HG03045 (cell line): ENCODE results near the gene STAC2.

Source experiments
- ATAC-seq: cut with Tn5 transposase; IDR thresholded peaks from one replicate; pipeline ENCODE4 v1.9.1; 2021; ENCODE audit warnings: mild to moderate bottlenecking, moderate library complexity; ENCODE audit not compliant: unreplicated experiment

Gene STAC2

DNA sequence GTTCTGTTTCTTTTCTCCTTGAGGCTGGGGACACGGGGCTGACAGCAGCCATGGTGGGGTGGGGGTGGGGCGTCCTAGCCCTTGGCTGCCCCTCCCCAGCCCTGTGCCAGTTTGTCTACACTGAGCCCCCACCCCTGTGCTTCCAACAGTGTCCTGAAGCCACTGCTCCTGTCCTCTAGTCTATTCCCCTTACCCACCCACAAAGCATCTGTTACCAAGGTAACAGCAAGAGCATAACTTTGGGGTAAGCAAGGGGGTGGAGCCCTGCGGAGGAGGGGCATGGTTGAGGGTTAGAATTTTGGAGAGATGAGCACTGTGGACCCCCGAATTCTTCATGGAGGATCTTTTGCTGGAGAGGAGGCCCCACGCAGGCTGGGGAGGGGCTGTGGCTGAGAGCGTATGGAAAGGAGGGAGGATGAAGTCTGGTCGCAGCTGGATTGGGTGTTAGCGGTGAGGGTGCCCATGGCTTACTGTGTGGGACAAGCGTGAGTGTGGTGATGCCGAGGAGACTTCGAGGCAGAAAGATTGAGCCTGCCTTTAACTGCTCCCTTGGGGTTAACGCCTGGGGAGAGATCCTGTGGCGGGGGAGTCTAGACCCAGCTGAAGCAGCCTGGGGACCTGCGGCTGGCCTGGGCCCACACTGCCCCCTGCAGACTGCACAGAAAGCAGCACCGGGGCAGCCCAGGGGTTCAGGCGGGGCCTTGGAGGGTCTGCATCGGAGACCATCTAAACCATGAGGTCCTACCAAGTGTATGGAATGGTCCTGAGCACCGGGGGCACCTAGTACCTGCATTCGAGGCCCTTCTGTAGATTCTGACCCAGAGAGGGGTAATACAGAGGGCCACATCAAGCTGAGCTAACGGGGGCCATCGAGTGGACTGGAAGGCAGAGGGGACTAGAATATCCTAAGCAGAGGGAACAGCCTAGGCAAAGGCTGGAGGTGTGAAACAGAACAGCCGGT, 6.1 kb upstream of the STAC2 start:
- ATAC-seq, result no peak

DNA sequence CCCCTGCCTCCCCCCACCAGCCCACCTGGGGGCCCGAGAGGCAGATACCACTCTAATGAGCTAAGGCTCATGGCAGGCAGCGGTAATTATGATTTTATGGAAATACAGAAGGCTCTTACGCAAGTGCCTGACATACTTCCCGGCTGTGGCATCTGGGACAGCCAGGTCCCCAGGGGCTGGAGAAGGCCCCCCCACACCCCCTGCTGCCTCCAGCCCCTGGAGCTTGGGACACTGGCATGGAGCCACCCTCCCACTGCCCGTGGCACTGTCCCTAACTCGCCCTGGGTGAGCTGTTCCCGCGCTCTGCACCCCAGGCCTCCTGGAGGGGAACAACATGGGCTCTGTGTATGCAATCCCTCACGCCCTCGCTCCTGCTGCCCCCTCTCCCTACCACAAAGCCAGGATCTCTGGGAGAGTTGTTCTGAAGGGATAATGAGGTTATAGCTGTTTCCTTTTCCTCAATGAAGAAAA, 5.4 kb upstream of the STAC2 start:
- no peak for ATAC-seq

DNA sequence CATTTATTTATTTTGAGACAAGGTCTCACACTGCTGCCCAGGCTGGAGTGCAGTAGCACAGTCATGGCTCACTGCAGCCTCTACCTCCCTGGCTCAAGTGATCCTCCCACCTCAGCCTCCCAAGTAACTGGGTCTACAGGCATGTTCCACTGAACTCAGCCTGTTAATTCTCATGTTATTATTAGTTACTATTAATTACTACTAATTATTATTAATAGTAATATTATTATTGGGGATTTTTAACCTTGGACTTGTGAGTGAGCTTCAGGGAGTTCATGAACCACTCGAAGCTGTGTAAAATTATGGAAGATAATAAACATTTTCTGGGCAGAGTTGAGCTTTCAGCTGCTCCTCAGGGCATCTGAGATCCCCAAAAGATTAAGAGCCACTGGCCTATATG, 4.6 kb upstream of the STAC2 start:
- ATAC-seq, result no peak

DNA sequence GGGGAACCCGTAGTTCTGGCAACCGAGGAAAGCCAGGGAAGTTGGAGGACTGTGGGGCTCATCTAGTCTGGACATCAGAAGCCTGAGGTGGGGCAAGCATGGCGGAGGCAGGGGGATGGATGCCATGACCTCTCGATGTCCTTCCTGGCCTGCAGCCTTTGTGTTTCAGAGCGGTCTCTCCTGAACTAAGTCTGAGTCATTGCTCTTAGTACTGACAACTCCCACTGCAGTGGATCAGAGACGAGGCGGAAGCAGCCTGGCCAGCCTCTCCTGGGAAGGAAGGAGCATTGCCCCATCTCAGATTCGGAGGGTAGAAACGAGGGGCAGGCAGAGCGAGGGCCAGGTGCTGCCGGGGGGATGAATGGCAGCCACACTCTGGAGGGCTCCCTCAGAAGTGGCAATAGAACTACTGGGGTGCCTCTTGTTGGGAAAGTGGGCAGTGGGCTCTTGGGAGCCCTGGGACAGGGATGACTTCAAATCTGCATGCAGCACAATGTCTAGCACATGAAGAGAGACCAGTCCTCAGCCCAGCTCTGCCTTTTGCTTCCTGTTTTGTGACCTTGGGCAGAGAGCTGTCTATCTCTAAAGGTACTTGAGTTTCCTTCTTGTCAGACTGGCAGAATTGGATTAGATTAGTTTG, 3.6 kb upstream of the STAC2 start:
- ATAC-seq, result no peak

DNA sequence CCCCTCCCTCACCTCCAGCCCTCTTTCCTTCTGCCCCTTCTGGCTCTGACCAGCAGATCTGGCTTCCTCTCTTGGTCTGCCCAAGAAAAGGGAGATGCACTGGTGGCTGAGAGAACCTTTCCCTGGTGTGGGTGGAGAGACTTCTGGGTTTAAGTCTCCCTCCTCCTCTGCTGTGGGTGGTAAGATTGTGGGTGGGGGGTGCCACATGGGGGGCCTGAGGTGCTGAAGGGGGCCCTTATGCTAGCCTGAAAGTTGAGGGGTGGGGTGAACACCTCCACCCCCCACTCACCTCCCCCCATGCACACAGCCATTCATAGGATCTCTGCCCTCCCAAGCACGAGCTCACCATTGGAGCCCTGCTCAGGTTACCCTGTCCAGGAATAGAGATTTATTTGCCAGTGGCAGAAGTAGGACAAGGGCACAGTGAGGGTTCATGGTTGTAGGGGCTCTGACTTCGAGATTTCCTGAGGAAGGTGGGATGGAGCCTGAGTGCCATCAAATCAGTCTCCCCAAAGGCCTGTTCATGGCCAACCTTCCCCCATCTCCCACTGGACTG, 1.7 kb upstream of the STAC2 start:
- ATAC-seq, result no peak

DNA sequence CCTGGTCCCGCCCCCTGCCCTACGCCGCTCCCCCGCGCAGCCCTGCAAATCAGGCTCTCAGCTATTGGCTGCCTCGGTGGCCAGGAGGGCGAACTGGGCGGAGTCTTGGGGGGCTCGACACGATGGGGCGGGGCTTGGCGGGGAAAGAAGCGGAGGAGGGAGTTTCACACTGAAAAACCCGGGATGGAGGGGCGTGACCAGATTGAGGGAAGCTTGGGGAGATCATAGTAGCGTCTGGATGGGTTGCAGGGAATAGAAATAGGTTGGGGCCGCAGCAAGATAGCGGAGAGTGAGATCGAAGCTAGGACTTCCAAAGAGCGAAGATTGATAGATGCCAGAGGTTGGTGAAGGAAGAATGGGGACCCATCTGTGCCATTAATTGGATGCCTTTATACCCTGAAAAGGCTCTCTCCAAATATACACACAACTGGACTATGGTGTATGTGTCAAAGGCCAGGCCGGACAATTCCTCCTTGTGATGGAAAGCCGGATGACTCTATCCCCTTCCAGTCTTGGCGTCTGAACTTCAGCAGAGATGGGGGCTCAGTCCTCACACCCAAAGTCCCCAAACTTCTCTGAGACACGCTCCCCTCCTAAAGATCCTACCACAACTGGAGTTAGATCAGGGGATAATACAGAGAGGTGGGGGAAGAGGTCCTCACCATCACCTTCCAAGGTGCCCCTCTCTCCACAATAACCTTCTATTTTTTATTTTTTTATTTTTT, 376 bp upstream of the STAC2 start:
- no peak for ATAC-seq

DNA sequence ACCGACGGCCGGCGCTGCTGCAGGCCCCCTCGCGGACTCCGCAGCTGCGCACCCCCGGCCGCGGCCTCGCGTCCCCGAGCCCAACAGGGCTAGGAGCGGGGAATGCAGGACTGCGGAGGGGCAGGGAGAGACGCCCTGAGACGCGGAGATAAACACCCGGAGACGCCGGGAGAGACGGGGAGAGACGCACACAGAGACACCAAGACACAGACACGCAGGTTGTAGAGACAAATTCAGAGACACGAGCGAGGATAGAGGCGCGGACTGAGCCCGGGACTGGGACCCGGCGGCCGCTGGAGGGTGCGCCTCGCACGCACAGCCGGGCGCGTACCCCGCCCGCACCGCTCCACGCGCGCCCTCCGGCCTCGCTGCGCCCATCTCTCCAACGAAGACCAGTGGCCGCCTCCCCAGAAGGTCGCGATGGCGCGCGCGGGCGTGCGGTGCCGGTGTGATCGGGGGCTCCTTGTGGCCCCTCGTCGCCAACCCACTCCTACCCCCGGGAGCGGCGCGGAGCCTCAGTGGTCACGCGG, 902 bp downstream of the STAC2 start:
- ATAC-seq, result no peak

DNA sequence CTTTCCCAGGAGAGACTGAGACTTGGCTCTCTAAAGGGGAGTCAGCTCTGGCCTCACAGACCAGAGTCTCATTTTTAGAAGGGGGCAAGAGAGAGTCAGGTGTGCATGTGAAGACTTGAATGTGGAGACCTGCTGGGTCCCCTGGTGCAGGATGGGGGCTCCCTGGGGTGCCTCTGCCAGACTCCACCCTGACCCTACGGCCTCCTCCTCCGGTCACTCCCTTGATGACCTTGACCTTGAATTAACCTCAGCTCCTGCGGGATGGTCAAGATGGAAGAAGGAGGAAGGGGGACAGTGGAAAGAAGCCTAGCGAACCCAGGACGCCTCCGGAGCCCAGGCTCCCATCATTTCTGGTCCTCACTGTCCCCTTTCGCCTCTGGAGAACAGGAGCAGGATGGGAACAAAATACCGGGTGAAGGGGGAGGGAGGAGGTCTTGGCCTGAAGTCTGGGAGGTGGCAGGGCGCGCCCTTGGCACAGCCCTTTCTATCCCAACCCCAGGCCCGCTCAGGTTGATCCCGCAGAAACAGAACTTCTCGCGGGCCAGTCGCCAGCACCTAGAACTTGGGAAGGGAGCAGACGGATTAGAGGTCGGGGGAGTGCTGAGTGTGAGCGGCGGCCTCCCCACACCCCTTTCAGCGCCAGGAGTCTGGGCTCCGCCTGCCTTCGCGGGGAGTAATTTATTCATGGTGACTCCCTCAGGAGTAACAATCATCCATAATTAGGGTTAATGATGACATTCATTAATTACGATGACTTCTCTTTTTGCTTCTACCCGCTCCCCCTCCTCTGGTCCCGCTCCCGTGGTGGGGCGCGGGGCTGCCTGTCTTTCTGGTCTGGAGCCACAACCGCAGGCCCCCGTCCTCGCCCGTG, 1.6 kb downstream of the STAC2 start:
- ATAC-seq, result no peak

DNA sequence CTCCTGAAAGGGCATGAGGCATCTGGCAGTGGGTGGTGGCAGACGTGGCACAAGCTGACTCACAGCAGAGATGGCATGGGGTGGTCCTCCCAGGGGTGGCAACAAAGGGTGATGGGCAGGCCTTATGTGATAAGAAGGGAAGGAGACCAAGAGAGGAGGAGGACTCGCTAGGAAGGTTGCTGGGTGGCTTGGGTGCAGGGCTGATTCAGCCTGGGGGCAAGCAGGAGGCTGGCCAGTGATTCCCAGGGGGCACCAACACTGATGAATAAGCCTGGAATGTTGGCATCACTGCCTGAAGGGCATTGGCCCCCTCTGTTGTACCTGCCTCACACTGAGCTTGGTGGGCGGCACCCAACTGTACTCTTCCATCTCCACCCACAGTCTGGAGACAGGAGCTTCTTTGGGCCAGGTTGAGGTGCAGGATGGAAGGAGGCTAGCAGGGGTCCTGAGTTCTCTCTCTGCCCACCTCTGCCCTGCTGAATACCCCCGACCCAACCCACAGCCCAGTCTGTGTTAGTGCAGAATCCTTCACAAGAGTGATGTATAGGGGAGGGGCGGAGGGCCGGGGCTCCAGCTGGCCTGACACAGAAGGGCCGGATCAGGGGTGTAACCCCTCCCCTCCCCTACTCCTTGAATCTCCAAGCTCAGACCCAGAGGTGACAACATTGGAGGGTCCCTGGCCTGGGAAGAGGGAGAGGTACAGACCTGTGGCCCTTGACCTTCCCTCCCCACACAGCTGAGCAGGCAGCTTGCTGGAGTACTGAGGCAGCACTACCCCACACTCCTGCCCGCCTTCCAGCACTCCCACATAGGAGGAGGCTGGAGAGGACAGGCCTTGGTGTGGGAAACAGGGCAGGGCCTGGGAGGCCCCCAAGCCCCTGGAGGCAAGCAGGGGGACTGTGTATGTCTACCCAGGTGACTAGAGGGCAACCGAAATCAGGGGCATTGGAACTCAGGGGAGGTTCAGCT, 2.6 kb downstream of the STAC2 start:
- ATAC-seq, result no peak

DNA sequence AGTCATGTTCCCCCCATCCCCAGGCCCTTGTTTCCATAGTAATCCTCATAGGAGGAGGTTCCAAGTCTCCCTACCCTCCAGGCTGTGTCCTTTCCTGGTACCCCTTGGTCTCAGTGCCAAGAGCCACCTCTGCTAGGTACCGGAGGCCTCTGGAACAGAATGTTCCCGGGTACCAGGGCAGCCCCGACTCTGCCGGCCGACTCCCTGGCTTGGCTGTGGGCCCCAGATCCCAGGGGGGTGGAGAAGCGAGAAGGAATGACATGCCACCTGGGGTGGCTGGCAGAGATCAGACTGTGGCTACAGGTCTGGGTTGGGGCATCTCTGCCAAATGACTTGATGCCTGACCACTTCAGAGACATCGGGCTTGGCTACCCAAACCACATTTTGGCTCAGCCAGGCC, 3.6 kb downstream of the STAC2 start:
- no peak for ATAC-seq

DNA sequence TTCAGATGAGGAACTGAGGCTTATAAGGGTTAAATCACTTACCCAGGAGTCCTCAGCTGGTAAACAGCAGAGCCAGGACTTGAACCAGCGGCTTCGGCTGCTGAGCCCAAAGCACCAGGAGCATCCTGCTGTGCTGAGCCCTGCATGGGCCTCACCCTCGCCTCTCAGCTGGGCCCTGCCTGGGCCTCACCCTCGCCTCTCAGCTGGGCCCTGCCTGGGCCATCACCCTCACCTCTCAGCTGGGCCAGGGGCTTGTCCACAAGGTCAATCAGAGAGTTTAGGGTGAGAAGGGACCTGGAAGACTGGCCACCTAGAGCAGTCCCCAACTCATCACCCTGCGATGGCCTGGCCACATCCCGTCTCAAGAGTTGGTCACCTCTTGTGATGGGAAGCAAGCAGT, 4.2 kb downstream of the STAC2 start:
- no peak for ATAC-seq

DNA sequence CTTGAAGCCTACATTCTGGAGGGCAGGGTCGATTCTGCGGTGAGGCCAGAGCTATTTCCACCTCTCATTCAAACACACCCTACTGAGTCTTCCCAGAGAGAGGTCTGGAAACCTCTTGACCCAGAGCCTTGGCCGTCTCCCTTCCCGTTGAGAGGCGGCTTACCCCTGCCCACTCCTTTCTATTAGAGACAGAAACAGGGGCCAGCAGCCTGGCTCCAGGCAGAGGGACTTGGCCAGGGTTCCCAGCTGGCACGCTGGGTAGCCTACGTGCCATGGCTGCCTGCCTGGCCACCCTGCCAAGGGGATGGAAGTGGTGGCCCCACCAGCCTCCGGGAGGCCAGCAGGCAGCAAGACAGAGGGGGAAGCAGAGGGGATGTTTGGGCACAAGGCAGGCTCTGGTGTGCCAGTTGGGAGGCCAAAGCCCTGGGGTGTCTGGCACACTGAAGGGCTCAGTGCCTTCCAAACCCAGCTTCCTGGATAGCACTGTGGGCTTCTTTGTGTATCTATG, 6.0 kb downstream of the STAC2 start:
- ATAC-seq, result no peak

DNA sequence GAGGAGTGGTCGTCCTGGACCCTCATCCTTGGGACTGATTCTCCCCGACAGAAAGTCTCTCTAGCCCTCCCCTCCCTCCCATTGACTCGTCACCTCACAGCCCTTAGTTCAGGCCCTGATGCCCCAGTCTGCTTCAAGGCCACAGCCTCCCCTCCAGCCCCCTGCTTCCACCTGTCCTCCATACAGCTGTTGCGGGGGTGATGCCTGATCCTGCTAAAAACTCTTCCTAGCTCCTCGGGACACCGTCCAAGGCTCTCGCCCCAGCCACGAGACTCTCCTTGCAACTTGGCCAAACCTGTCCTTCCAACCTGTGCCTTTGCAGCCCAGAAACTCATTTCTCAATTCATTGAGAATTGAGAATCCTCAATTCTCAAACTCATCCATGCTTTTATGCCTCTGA, 6.8 kb downstream of the STAC2 start:
- no peak for ATAC-seq

DNA sequence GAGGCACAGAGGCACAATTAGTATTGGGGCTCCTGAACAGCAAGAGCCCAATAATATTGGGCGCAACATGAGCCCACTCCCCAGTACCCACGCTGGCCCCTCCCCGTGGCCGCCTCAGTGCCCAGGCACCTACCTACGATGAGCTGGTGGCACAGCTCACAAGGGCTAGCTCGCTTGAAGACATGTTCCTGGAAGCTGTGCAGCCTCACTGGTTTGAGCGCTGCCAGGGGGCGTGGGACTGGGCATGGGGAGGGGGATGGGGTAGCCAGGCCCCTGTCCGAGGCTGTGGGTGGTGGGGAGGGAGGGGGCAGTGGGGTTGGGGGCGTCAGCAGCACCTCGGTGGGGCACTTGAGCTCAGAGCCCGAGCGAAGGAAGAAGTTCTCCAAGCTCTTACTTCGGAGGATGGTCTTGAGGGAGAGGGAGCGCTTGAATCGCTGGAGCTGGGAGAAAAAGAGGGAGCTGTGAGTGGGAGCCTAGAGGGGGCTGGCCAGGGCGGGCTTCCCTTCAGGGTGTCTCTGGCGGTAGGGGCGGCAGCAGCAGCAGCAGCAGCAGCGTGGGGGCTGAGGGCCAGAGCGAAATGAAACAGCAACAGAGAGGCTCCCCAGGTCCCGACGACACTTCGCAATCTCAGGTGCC, 7.9 kb downstream of the STAC2 start:
- ATAC-seq, result no peak

DNA sequence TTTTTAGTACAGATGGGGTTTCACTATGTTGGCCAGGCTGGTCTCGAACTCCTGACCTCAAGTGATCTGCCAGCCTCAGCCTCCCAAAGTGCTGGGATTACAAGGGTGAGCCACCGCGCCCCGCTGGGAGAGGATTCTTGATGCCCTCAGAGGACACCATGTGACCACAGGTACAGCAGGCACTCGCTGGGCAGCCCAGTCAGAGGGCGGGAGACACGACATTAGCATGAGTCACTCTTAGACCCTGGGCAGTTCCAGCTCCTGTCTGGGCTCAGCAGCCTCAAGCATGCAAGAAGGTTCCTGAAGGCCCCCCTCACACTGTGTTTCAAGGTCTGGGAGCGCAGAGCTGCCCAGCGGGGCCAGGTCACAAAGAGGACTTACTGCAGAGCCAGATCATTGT, 11.9 kb downstream of the STAC2 start:
- ATAC-seq, result no peak

DNA sequence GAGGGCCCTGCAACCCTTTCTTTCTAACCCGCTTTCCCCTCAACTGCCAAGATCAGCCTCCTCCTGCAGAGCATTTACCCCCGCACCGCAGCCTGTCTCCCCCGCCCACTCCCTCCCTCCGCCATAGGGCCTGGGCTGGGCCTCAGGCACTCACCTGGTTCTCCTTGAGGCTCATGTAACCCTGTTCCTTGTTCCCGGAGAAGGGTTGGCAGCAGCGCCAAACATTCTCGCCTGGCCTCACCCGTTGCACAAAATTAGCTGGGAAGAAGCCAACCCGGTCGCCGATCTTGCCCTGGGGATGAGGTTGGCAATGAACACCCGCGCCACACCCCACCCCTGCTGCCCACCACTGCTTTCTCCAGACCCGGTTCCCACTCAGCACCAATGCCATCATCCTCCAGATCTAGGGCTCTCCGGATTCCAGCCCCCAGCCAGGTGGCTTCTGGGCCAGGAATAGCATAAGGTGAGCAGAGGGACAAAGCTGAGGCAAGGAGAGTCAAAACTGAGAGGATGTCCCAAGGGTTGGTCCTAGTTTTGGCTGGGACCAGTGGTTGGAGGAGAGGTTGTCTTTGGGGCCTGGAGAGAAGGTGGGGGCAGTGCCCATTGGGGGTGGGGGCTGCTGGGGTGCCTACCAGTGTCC, 12.8 kb downstream of the STAC2 start:
- ATAC-seq, result no peak

DNA sequence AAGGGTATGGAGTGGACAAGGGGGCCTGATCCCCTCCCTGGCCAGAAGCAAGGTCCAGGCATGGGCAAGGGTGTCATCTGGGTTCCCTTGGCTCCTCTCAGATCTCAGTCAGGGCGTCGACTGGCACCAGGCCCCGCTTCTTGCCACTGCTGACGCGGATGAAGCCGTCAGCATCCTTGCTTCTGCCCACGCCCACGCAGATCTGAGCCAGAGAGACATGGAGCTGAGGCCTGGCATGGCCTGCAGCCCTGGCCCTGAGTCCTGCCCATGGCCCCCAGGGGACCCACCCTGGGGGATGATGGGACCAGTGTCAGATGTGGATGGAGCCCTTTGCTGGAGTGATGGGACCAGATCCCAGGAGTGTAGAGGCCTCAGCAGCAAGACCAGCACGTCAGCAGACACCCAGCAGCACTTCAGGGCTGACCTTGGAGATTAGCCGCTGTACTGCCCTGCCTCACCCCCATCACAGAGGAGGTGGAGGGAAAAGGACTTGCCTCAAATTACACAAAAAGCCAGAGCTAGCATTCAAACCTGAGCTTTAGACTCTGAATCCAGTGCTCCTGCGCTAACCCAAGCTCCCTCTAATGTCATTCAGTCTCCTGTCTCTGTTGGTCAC, 13.4 kb downstream of the STAC2 start:
- ATAC-seq, result no peak
